K562 (cell line): Measurements from ENCODE around the gene TUBGCP6. TPM values are rescaled to one million over a fixed set of nuclear protein-coding genes. Genes with fewer than 3 reads are reported as not detected.
A peak's percentile ranks its signal among the peaks of the same experiment; 100 is the strongest.

Experiments used
- ATAC-seq: fragments of 200-7000 bp; cut with Tn5 transposase; 3 replicates; pipeline ENCODE4 v1.9.1; 2020; ENCODE audit warnings: moderate library complexity
- BruUV-seq: library from RNA; stranded (reverse); fragments of 400-500 nt; replicated peaks from 2 replicates; lab custom pipeline; 2021; lab: Mats Ljungman, UMichigan
- CTCF ChIA-PET: fragments of 300-600 bp; formaldehyde crosslinking; extraction: SDS; loops from one replicate; lab custom pipeline; 2021; ENCODE audit warnings: low intra/inter-chr PET ratio; lab: Yijun Ruan, JAX
- POLR2A ChIA-PET: fragments of 300-600, 350-650 bp; sonication (Branson Sonifier 250); formaldehyde crosslinking; extraction: SDS; loops from one replicate; lab custom pipeline; 2021; ENCODE audit warnings: antibody characterized with exemption, inconsistent platforms; lab: Yijun Ruan, JAX
- DNase-seq, 4 experiments: peaks; one replicate each; pipeline versions ENCODE4 v3.0.0 to v3.0.0-alpha.2; 2011 to 2018; ENCODE audit warnings: low spot score in 3 of 4, mixed read lengths in 3 of 4; ENCODE audit errors: extremely low read depth in 1 of 4
- FAIRE-seq: peaks from 2 replicates; lab custom pipeline; 2011; peaks lifted over from hg19 to GRCh38; lab: Jason Lieb, UNC
- H2AFZ ChIP-seq: 2 replicates; pipeline ENCODE4 v1.6.0; 2011; ENCODE audit warnings: low read depth, low read length, control low read depth, inconsistent platforms
- H3K27ac ChIP-seq: fragments of 200-600 bp; 3 replicates; pipeline ENCODE4 v1.8.0; 2011; ENCODE audit warnings: low read depth, mild to moderate bottlenecking, control low read depth, inconsistent platforms, low read length, moderate library complexity, mixed read lengths; ENCODE audit errors: extremely low read depth
- H3K27me3 ChIP-seq, 2 experiments: fragments of 300-600 bp in 1 of 2; 2 replicates in 1 of 2; 3 replicates in 1 of 2; pipeline versions ENCODE4 v1.6.0 to v1.8.0; 2011; ENCODE audit warnings: inconsistent platforms in 2 of 2, low read length in 2 of 2, mild to moderate bottlenecking in 1 of 2, mixed read lengths in 1 of 2, moderate library complexity in 1 of 2; ENCODE audit not compliant: control insufficient read depth in 2 of 2, insufficient read depth in 2 of 2
- H3K36me3 ChIP-seq: fragments of 300-600 bp; 3 replicates; pipeline ENCODE4 v1.8.0; 2011; ENCODE audit warnings: mild to moderate bottlenecking, low read length, inconsistent platforms; ENCODE audit not compliant: control insufficient read depth, insufficient read depth
- H3K4me1 ChIP-seq, 2 experiments: fragments of 200-600 bp in 1 of 2; replicated peaks in 1 of 2; 2 replicates in 1 of 2; 3 replicates in 1 of 2; pipeline versions ENCODE4 v1.5.1 to v1.8.0; 2011; ENCODE audit warnings: inconsistent platforms in 2 of 2, low read length in 2 of 2, mild to moderate bottlenecking in 1 of 2, mixed read lengths in 1 of 2, moderate library complexity in 1 of 2; ENCODE audit not compliant: control insufficient read depth in 2 of 2, insufficient read depth in 2 of 2
- H3K4me2 ChIP-seq: 2 replicates; pipeline ENCODE4 v1.6.1; 2011; ENCODE audit warnings: low read length, control low read depth, inconsistent platforms, mixed read lengths; ENCODE audit not compliant: insufficient read depth
- H3K4me3 ChIP-seq: fragments of 200-600 bp; sonication (generic), shearing (Covaris generic); 2 replicates; pipeline ENCODE4 v1.5.1; 2016; ENCODE audit warnings: control low read depth, inconsistent platforms
- H3K79me2 ChIP-seq: fragments of 200-600 bp; 3 replicates; pipeline ENCODE4 v1.8.0; 2011; ENCODE audit warnings: low read length, inconsistent platforms; ENCODE audit not compliant: control insufficient read depth, insufficient read depth
- H3K9ac ChIP-seq, 2 experiments: 2 replicates each; pipeline versions ENCODE4 v1.6.0 to v1.6.1; 2011; ENCODE audit warnings: low read depth in 2 of 2, low read length in 2 of 2, control low read depth in 1 of 2, inconsistent platforms in 1 of 2, mild to moderate bottlenecking in 1 of 2, mixed read lengths in 1 of 2; ENCODE audit not compliant: insufficient read depth in 1 of 2
- H3K9me1 ChIP-seq: one replicate; pipeline ENCODE4 v1.6.0; 2011; ENCODE audit warnings: inconsistent platforms, mild to moderate bottlenecking, low read length, moderate library complexity; ENCODE audit not compliant: control insufficient read depth, insufficient read depth
- H3K9me3 ChIP-seq: replicated peaks from 2 replicates; pipeline ENCODE4 v1.5.1; 2011; ENCODE audit warnings: low read depth, low read length, inconsistent platforms; ENCODE audit not compliant: control insufficient read depth, insufficient read depth
- H4K20me1 ChIP-seq: replicated peaks from 2 replicates; pipeline ENCODE4 v1.6.1; 2011; ENCODE audit warnings: low read length, inconsistent platforms, mixed read lengths; ENCODE audit not compliant: control insufficient read depth, insufficient read depth
- HDAC6 ChIP-seq: IDR thresholded peaks from 2 replicates; pipeline ENCODE4 v1.6.1; 2012; ENCODE audit warnings: low read depth, mild to moderate bottlenecking, control low read depth, inconsistent platforms, low read length, moderate library complexity
- LEF1 ChIP-seq: fragments of 450-650 bp; IDR thresholded peaks from 2 replicates; pipeline ENCODE4 v1.6.1; 2016; ENCODE audit warnings: mild to moderate bottlenecking
- ZC3H11A ChIP-seq: IDR thresholded peaks from 2 replicates; pipeline ENCODE4 v1.6.1; 2012; ENCODE audit warnings: low read depth, low read length, improper control_type of control experiment
- ZKSCAN1 ChIP-seq: fragments of 150-350 bp; IDR thresholded peaks from 2 replicates; pipeline ENCODE4 v1.6.1; 2016; ENCODE audit warnings: low read depth, low read length
- ZNF197 ChIP-seq: fragments of 200-800 bp; sonication (Bioruptor generic); IDR thresholded peaks from 2 replicates; pipeline ENCODE4 v1.6.1; 2016; ENCODE audit warnings: low read depth, missing genetic modification characterization, missing compliant biosample characterization
- ZNF76 ChIP-seq: fragments of 250-450 bp; sonication (Bioruptor Pico); IDR thresholded peaks from 2 replicates; pipeline ENCODE4 v1.4.0; 2020; ENCODE audit warnings: mild to moderate bottlenecking, moderate library complexity, borderline replicate concordance
- whole genome bisulfite sequencing: fragments of 100-300 bp; shearing (Covaris generic); methylation state at CpG from one replicate; pipeline ENCODE4 v1.1.6; 2016; ENCODE audit warnings: low coverage, mixed read lengths; ENCODE audit not compliant: insufficient coverage; ENCODE audit errors: missing lambda C conversion rate; 5-methylcytosine and 5-hydroxymethylcytosine counted together
- in situ Hi-C: fragments of 300-500 bp; cut with MboI; formaldehyde crosslinking; loops from 4 replicates; pipeline ENCODE4 v1.15.0; 2018; ENCODE audit warnings: inconsistent platforms, mixed read lengths
- intact Hi-C: fragments of 100-400 bp; cut with micrococcal nuclease; formaldehyde crosslinking; loops from 2 replicates; pipeline ENCODE4 v1.14.2; 2022
- polyA plus RNA-seq, 8 experiments: library from polyadenylated mRNA; depleted of rRNA in 4 of 8; stranded (reverse) in 5 of 8; unstranded in 3 of 8; fragments of >200 nt; fragmentation: Nextera tagmentation in 2 of 8; fragmentation: Illumina TruSeq in 1 of 8; extraction: Ambion mirVana in 2 of 8; extraction: Trizol in 1 of 8; gene quantifications; 2 replicates each; pipeline versions ENCODE4 v1.2.1 to v1.2.3, GENCODE V29; 2011 to 2014; ENCODE audit warnings: inconsistent platforms in 1 of 8, missing spikeins in 1 of 8
- total RNA-seq, 7 experiments: library from RNA; depleted of rRNA in 6 of 7; stranded (reverse); fragments of >200 nt in 6 of 7; fragmentation: Illumina TruSeq in 2 of 7; extraction: Trizol in 2 of 7; gene quantifications; 2 replicates each; pipeline versions ENCODE4 v1.2.1 to v1.2.3, GENCODE V29; 2011 to 2021; ENCODE audit warnings: low replicate concordance in 1 of 7
- TF ChIP-seq, protein P1 (sequence below): fragments of 250-450 bp; sonication (Bioruptor Pico); IDR thresholded peaks from 2 replicates; pipeline ENCODE4 v1.4.0; 2020; ENCODE audit warnings: mild to moderate bottlenecking, moderate library complexity
- TF ChIP-seq, protein P2 (sequence below): sonication (generic); formaldehyde crosslinking; IDR thresholded peaks from 2 replicates; pipeline ENCODE4 v1.8.0; 2022; ENCODE audit warnings: mild to moderate bottlenecking, missing genetic modification reagents
- TF ChIP-seq, protein P3 (sequence below): fragments of 250-450 bp; sonication (Bioruptor Pico); IDR thresholded peaks from 2 replicates; pipeline ENCODE4 v1.8.0; 2021; ENCODE audit warnings: moderate library complexity, mild to moderate bottlenecking, inconsistent platforms

Gene TUBGCP6
- total and polyA plus RNA-seq, 9 of the 15 experiments (the other 6 are each of a cell fraction or from before 2014, with no cell fraction given) = 0.76 to 33.0 (median 10.1) TPM

DNA sequence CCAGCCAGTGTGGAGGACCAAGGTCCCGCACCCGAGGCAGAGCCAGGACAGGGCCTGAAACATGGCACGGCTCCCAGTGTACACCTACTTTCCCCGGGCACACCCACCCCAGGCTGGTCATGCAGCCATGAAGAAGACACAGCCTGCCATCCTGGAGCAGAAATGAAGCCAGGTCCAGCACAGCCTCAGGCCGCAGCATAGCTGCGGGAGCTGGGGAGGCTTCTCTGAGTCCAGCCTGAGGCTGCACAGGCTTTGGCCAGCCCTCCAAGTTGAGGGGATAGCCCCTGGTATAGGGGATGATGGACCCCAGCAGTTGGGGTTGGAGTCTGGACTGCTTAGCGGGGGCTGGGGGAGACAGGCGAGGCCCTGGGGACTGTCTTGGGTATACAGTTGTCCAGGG, 9.1 kb upstream of the TUBGCP6 start:
- H4K20me1 ChIP-seq = no peaks in the 10 kb centered on the region
- H3K4me2 ChIP-seq = no peak overlapping the region
- H3K27me3 ChIP-seq = no peaks in the 10 kb centered on the region
- no peak for DNase-seq
- peaks cover 64% of the 10 kb centered on the region; the same call in 1 of the 3 replicates for H3K36me3 ChIP-seq
- H3K79me2 ChIP-seq = peaks cover 22% of the 10 kb centered on the region
- peak overlapping the region in 1 of 2 experiments; percentile 58; a peak in 1 of 4 replicates for H3K9ac ChIP-seq
- no TSS peak for BruUV-seq
- no peaks in the 10 kb centered on the region for H3K9me3 ChIP-seq
- TF ChIP-seq LEF1 (no peak), HDAC6 (no peak), ZNF76 (CRISPR knock-in tag) (no peak), ZNF197 (no peak), ZKSCAN1 (no peak), ZC3H11A (no peak)
- TF ChIP-seq, protein P1, sequence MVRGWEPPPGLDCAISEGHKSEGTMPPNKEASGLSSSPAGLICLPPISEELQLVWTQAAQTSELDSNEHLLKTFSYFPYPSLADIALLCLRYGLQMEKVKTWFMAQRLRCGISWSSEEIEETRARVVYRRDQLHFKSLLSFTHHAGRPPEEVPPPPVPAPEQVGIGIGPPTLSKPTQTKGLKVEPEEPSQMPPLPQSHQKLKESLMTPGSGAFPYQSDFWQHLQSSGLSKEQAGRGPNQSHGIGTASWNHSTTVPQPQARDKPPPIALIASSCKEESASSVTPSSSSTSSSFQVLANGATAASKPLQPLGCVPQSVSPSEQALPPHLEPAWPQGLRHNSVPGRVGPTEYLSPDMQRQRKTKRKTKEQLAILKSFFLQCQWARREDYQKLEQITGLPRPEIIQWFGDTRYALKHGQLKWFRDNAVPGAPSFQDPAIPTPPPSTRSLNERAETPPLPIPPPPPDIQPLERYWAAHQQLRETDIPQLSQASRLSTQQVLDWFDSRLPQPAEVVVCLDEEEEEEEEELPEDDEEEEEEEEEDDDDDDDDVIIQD (CRISPR knock-in tag) = no peak
- TF ChIP-seq, protein P2, sequence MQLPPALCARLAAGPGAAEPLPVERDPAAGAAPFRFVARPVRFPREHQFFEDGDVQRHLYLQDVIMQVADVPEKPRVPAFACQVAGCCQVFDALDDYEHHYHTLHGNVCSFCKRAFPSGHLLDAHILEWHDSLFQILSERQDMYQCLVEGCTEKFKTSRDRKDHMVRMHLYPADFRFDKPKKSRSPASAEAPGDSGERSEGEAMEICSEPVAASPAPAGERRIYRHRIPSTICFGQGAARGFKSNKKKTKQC (CRISPR knock-in tag) = no peak
- TF ChIP-seq, protein P3, sequence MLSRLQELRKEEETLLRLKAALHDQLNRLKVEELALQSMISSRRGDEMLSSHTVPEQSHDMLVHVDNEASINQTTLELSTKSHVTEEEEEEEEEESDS (CRISPR knock-in tag) = no peak
- no peak overlapping the region for H3K27ac ChIP-seq
- H2AFZ ChIP-seq = no peak overlapping the region
- no peak for FAIRE-seq
- no peak for ATAC-seq
- peaks cover 2 to 92% of the 10 kb centered on the region in 2 experiments; a peak in 4 of 5 replicates for H3K4me1 ChIP-seq
- WGBS = 75% methylated on average over 6 of the region's 8 CpGs
- H3K9me1 ChIP-seq = no peaks in the 10 kb centered on the region
- POLR2A ChIA-PET = interaction anchor here (0.6 kb wide), 1 partner anchor 141 kb away, joined by 4 read pairs; no protein-coding TSS in a partner anchor
- CTCF ChIA-PET = no interaction called here
- intact Hi-C loops (no loop called here), in situ Hi-C loops (no loop called here)
- H3K4me3 ChIP-seq = no peak overlapping the region
